HG03108 (cell line): ENCODE results near the gene DUSP16.
"Not testable (repeated sequence)": the region's sequence is repeated elsewhere in the genome, so short reads cannot be mapped to it uniquely, and the experiment has no call there.

Experiments
- ATAC-seq: cut with Tn5 transposase; IDR thresholded peaks from one replicate; pipeline ENCODE4 v1.9.1; 2021; ENCODE audit warnings: moderate library complexity; ENCODE audit not compliant: unreplicated experiment

The DUSP16 gene

DNA sequence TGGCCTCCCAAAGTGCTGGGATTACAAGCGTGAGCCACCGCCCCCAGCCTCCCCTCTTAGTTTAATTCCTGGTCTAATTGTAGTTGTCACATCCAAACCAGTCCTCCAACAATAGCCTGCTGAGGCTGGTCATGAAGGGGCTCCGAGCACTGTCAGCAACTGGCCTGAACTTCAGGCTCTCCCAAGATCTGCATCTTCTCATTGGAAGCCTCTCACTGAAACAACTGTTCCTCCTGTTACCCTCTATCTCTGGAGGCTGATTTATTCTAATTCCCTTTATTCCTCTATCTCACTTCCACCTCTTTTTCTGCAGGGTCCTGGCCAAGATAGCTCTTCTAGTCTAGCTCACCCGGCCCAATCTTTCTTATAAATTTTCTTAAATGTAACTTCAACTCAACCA is 89.4 kb downstream of the DUSP16 start:
- no peak for ATAC-seq

DNA sequence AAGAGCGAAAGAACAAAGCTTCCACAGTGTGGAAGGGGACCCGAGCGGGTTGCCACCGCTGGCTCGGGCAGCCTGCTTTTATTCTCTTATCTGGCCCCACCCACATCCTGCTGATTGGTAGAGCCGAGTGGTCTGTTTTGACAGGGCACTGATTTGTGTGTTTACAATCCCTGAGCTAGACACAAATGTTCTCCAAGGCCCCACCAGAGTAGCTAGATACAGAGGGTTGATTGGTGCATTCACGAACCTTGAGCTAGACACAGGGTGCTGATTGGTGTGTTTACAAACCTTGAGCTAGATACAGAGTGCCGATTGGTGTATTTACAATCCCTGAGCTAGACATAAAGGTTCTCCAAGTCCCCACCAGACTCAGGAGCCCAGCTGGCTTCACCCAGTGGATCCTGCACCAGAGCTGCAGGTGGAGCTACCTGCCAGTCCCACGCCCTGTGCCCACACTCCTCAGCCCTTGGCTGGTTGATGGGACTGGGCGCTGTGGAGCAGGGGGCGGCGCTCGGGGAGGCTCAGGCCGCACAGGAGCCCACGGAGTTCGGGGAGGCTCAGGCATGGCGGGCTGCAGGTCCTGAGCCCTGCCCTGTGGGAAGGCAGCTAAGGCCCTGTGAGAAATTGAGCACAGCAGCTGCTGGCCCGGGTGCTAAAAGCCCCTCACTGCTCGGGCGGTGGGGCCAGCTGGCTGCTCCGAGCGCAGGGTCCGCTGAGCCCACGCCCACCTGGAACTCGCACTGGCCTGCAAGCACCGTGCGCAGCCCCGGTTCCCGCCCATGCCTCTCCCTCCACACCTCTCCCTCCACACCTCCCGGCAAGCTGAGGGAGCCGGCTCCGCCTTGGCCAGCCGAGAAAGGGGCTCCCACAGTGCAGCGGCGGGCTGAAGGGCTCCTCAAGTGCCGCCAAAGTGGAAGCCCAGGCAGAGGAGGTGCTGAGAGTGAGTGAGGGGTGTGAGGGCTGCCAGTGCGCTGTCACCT is 90.4 kb downstream of the DUSP16 start:
- ATAC-seq = not testable (repeated sequence)

DNA sequence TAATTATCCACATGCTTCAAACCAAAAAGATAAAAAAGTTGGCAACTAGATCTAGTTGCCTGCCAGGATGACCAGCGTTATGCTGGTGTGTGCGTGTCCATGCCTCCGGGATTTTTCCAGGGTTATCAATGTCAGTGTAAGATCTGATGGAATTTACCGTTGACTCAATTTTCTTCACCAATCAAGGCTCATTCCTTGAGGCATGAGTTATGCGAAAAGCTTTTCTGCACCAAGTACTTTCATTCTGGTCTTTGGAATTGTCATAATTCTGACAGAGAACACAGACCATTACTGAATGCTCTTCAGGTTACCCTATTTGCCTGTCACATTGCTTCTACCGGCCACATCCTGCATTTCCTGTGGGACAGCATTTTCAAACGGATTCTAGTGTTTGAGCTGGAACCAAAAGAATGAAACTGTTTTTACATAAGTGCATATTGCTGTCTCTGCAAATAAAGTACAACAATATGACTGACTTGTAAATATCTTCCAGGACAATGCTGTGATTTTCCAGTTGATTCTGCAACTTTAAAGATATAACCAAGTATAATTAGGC is 91.8 kb downstream of the DUSP16 start:
- ATAC-seq = no peak

DNA sequence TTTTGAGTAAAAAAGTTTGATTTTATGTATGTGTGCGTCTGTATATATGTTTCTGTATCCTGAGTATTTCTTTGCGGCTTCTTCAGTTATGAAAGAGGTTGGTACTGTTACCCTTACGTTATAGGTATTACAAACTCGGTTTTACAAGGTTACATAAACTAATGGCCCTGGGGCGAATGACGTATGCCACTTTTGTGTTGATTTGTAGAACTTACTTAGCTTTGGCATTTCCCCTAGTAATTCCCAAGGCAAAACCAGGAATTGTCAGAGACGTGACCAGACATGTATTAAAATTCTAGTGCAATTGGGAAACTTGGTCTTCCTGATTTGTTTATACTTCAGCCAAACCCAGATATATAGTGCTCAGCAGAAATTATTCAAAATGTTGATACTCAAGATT is 93.3 kb downstream of the DUSP16 start:
- ATAC-seq = no peak

- ATAC-seq = no peak
Measured at GRCh38 chr12:12468575-12468974, 94.1 kb downstream of the DUSP16 start.

GRCh38 chr12:12467688-12468261 is 94.9 kb downstream of the DUSP16 start:
- ATAC-seq = no peak

DNA sequence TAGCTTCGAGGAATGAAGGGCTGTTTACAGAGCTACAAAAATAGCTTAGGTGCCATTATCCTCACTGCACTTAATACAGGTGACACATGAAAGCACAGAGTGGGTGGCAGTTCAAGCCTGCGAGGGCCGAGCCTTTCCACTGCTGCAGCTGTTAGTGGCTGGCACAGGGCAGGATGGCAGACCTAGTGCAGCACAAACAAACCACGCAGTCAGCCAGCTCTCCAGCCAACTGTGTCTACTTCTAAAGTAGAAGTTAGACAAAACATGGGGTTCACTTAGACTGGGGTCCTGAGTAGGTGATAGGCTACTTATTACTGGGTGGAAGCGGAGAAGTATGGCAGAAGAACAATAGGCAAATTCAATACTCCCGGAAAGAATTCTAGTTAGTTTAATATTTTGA is 95.4 kb downstream of the DUSP16 start:
- ATAC-seq = no peak

DNA sequence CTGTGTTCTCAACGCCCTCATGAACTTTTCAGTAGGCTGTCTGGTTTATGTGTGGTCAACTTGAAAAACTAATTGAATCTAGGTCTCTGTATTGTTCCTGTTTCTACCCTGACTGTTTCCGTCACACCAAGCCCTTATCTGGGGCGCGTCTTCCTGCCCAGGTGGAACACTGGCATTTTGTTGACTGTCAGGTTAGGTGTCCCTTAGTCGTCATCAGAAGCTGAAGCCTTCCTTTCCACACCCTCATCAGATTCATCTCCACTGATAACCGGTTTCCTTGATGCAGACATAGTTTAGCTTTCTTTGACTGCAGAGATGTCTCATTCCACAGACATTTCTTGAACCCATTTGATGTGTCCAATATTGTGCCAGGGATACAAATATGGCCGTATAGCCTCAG is 96.5 kb downstream of the DUSP16 start:
- ATAC-seq = no peak

- no peak for ATAC-seq
Measured at GRCh38 chr12:12465522-12465921, 97.1 kb downstream of the DUSP16 start.

GRCh38 chr12:12461923-12462315 is 100.7 kb downstream of the DUSP16 start:
- no peak for ATAC-seq

DNA sequence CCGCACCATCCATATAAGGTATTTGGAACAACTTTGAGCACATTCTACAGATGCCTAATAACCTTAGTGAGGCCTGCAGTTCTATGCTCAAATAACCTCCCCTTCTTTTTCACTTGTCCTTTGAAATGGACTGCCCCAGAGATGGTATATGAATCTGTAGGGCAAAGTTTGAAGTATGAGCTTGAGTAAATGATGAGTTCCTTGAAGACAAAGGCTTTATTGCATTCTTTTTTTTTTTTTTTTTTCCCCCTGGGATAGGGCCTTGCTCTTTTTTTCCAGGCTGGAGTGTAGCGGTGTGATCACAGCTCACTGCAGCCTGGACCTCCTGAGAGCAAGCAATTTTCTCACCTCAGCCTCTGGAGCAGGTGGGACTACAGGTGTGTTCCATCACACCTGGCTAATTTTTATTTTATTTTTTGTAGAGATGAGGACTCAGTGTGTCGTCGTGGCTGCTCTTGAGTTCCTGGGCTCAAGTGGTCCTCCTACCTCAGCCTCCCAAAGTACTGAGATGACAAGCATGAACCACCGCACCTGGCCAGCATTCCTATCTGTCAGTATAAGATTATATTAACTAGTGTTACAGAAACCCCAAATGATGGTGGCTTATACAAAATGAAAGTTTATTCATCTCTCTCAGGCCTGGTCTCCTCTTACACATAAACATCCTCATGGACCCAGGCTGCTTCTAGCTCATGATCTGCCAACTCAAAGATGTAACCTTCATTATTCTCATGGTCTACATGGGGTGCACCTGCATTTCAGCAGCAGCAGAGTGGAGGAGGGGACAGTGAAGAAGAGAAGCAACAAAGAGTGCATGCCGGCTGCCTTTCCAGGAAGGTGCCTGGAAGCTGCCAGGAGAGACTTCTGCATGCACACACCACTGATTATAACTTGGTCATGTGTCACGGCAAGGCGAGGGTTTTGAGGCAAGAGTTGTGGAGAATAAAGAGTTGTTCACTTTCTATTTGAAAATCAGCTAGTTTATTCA is 101.4 kb downstream of the DUSP16 start:
- ATAC-seq = no peak

- ATAC-seq = no peak
Measured at GRCh38 chr12:12456637-12457036, 106.0 kb downstream of the DUSP16 start.

DNA sequence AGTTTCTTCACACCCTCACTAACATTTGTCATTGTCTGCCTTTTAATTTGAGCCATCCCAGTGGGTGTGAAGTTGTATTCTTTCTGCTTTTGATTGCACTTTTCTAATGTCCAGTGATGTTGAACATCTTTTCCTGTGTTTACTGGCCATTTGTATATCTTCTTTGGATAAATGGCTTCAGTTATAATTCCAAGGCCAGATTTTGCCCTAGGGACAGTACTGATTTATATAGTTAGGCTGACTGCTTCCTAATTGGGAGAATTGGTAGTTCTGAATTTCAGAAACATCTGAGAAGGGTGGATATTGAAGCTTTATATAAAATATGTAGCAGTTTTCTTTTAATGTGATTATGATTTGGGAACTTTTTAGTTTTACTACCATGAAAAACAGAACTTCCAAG is 108.3 kb downstream of the DUSP16 start:
- ATAC-seq = no peak

- ATAC-seq = no peak
Measured at GRCh38 chr12:12453635-12454034, 109.0 kb downstream of the DUSP16 start.

GRCh38 chr12:12452326-12452902 is 110.2 kb downstream of the DUSP16 start:
- ATAC-seq = no peak

- no peak for ATAC-seq
Measured at GRCh38 chr12:12451098-12451497, 111.6 kb downstream of the DUSP16 start.

DNA sequence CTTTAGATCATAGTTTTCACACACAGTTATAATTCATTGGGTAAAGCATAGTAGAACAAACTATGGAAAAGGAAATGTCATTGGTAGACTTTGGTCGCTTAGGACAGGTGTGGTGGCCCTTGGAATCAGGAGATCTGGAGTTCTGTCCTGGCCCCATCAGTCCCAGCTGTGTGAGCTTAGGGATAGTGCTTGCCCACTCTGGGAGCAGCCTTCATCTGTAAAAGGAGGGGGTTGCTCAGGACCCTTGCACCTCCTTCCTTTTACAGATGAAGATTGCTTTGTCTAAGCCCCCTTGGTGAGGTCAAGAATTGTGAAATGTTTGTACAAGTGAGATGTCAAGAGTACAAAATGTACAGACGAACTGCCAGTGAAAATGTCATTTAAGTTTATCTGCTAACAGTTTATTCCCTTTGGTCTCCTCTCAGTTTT is 112.6 kb downstream of the DUSP16 start:
- ATAC-seq = no peak

GRCh38 chr12:12449533-12450025 is 113.1 kb downstream of the DUSP16 start:
- ATAC-seq = no peak

GRCh38 chr12:12447837-12448236 is 114.8 kb downstream of the DUSP16 start:
- ATAC-seq = no peak

GRCh38 chr12:12447236-12447635 is 115.4 kb downstream of the DUSP16 start:
- no peak for ATAC-seq
